HTERT RPE-1 (cell line): ENCODE results near the gene RASA2.
"Not testable (repeated sequence)": the region's sequence is repeated elsewhere in the genome, so short reads cannot be mapped to it uniquely, and the experiment has no call there.

Experiments
- in situ Hi-C: fragments of 300-500 bp; cut with MboI; formaldehyde crosslinking; loops from 4 replicates; pipeline ENCODE4 v1.14.3; 2020; ENCODE audit warnings: low sequenced_read_pairs

RASA2 gene

GRCh38 chr3:141487521-141488252, 860 bp downstream of the RASA2 start:
- in situ Hi-C loops, result no loop called here

GRCh38 chr3:141489203-141489602, 2.4 kb downstream of the RASA2 start:
- in situ Hi-C loops, result no loop called here

GRCh38 chr3:141491081-141491480, 4.3 kb downstream of the RASA2 start:
- in situ Hi-C loops, result no loop called here

- in situ Hi-C loops, result no loop called here
These were observed 5.1 kb downstream of the RASA2 start for GRCh38 chr3:141491929-141492328.

GRCh38 chr3:141493184-141493583, 6.4 kb downstream of the RASA2 start:
- in situ Hi-C loops, result no loop called here

GRCh38 chr3:141497589-141497988, 10.8 kb downstream of the RASA2 start:
- in situ Hi-C loops, result not testable (repeated sequence)

GRCh38 chr3:141498598-141499223, 11.9 kb downstream of the RASA2 start:
- in situ Hi-C loops, result no loop called here

- in situ Hi-C loops, result no loop called here
These were observed 12.5 kb downstream of the RASA2 start for GRCh38 chr3:141499284-141499683.

GRCh38 chr3:141499965-141500364, 13.1 kb downstream of the RASA2 start:
- in situ Hi-C loops, result no loop called here

- in situ Hi-C loops, result no loop called here
These were observed 13.6 kb downstream of the RASA2 start for GRCh38 chr3:141500397-141500796.

- in situ Hi-C loops, result no loop called here
These were observed 18.3 kb downstream of the RASA2 start for GRCh38 chr3:141505166-141505565.

GRCh38 chr3:141506071-141506470, 19.2 kb downstream of the RASA2 start:
- in situ Hi-C loops, result no loop called here

GRCh38 chr3:141507392-141508066, 20.7 kb downstream of the RASA2 start:
- in situ Hi-C loops, result no loop called here

GRCh38 chr3:141508067-141508436, 21.2 kb downstream of the RASA2 start:
- in situ Hi-C loops, result no loop called here

GRCh38 chr3:141511361-141511760, 24.5 kb downstream of the RASA2 start:
- in situ Hi-C loops, result no loop called here

- in situ Hi-C loops, result no loop called here
These were observed 27.6 kb downstream of the RASA2 start for GRCh38 chr3:141514382-141514781.

GRCh38 chr3:141519587-141519986, 32.8 kb downstream of the RASA2 start:
- in situ Hi-C loops, result no loop called here

GRCh38 chr3:141521781-141522180, 35.0 kb downstream of the RASA2 start:
- in situ Hi-C loops, result no loop called here

- in situ Hi-C loops, result no loop called here
These were observed 37.0 kb downstream of the RASA2 start for GRCh38 chr3:141523615-141524375.

GRCh38 chr3:141524988-141525387, 38.2 kb downstream of the RASA2 start:
- in situ Hi-C loops, result no loop called here

GRCh38 chr3:141525814-141526213, 39.0 kb downstream of the RASA2 start:
- in situ Hi-C loops, result no loop called here
